ENCODE results near the gene SLC17A5. TPM values are rescaled to one million over a fixed set of nuclear protein-coding genes. Genes with fewer than 3 reads are reported as not detected.

SLC17A5 gene
- total RNA-seq, 1 donor from 2014 or later, result 18.7 TPM

GRCh38 chr6:73667798-73668197, 14.0 kb upstream of the SLC17A5 start:
- Histone ChIP-seq H3K4me3 (ENCODE audit: low read depth, low read length) (no peak overlapping the region), H3K36me3 (ENCODE audit: control insufficient read depth, insufficient read depth, low read length) (no peaks in the 10 kb centered on the region), H3K27me3 (ENCODE audit: control insufficient read depth, insufficient read depth, low read length) (no peaks in the 10 kb centered on the region)
- TF ChIP-seq CTCF (IDR thresholded peaks at IDR 0.05; ENCODE audit: insufficient read depth, low read length, severe bottlenecking), result no peak
- DNase-seq (ENCODE audit: low read depth), result no peak
- no peak for FAIRE-seq

GRCh38 chr6:73666393-73666792, 12.6 kb upstream of the SLC17A5 start:
- TF ChIP-seq CTCF (IDR thresholded peaks at IDR 0.05; ENCODE audit: insufficient read depth, low read length, severe bottlenecking), result no peak
- Histone ChIP-seq H3K36me3 (ENCODE audit: control insufficient read depth, insufficient read depth, low read length) (no peaks in the 10 kb centered on the region), H3K27me3 (ENCODE audit: control insufficient read depth, insufficient read depth, low read length) (no peaks in the 10 kb centered on the region), H3K4me3 (ENCODE audit: low read depth, low read length) (no peak overlapping the region)
- DNase-seq (ENCODE audit: low read depth), result no peak
- no peak for FAIRE-seq

- DNase-seq (ENCODE audit: low read depth), result peak; percentile 74
- H3K4me3 ChIP-seq (ENCODE audit: low read depth, low read length), result no peak overlapping the region
- TF ChIP-seq CTCF (IDR thresholded peaks at IDR 0.05; ENCODE audit: insufficient read depth, low read length, severe bottlenecking), result no peak
- no peaks in the 10 kb centered on the region for H3K27me3 ChIP-seq (ENCODE audit: control insufficient read depth, insufficient read depth, low read length)
- no peak for FAIRE-seq
- no peaks in the 10 kb centered on the region for H3K36me3 ChIP-seq (ENCODE audit: control insufficient read depth, insufficient read depth, low read length)
Measured at GRCh38 chr6:73665686-73666319, 12.0 kb upstream of the SLC17A5 start.

GRCh38 chr6:73664701-73665100, 10.9 kb upstream of the SLC17A5 start:
- H3K36me3 ChIP-seq (ENCODE audit: control insufficient read depth, insufficient read depth, low read length), result no peaks in the 10 kb centered on the region
- TF ChIP-seq CTCF (IDR thresholded peaks at IDR 0.05; ENCODE audit: insufficient read depth, low read length, severe bottlenecking), result no peak

GRCh38 chr6:73657201-73657600, 3.4 kb upstream of the SLC17A5 start:
- Histone ChIP-seq H3K27me3 (ENCODE audit: control insufficient read depth, insufficient read depth, low read length) (no peaks in the 10 kb centered on the region), H3K4me3 (ENCODE audit: low read depth, low read length) (no peak overlapping the region), H3K36me3 (ENCODE audit: control insufficient read depth, insufficient read depth, low read length) (no peaks in the 10 kb centered on the region)
- DNase-seq (ENCODE audit: low read depth), result no peak
- FAIRE-seq, result no peak
- TF ChIP-seq CTCF (IDR thresholded peaks at IDR 0.05; ENCODE audit: insufficient read depth, low read length, severe bottlenecking), result no peak

More at GRCh38 chr6:73664701-73665100, 10.9 kb upstream of the SLC17A5 start:
- DNase-seq (ENCODE audit: low read depth) (no peak), FAIRE-seq (no peak)
- no peak overlapping the region for H3K4me3 ChIP-seq (ENCODE audit: low read depth, low read length)
- no peaks in the 10 kb centered on the region for H3K27me3 ChIP-seq (ENCODE audit: control insufficient read depth, insufficient read depth, low read length)

Measured in bronchial epithelial cell (primary cell).